HEK293 (cell line): ENCODE data around the gene KANK2.

ENCODE experiments used
- CTCF ChIP-seq: fragments of 450-650 bp; formaldehyde crosslinking; IDR thresholded peaks from 2 replicates; pipeline ENCODE4 v1.5.1; 2016; ENCODE audit warnings: missing biosample characterization, missing genetic modification characterization
- GFI1B ChIP-seq: fragments of 450-650 bp; formaldehyde crosslinking; IDR thresholded peaks from 2 replicates; pipeline ENCODE4 v1.5.1; 2016; ENCODE audit warnings: missing biosample characterization, missing genetic modification characterization
- TSHZ1 ChIP-seq: fragments of 450-650 bp; formaldehyde crosslinking; IDR thresholded peaks from 2 replicates; pipeline ENCODE4 v1.5.1; 2016; ENCODE audit warnings: missing biosample characterization, missing genetic modification characterization, borderline replicate concordance
- YY1 ChIP-seq: fragments of 450-650 bp; formaldehyde crosslinking; IDR thresholded peaks from 2 replicates; pipeline ENCODE4 v1.5.1; 2018; ENCODE audit warnings: missing biosample characterization, missing genetic modification characterization
- ZNF510 ChIP-seq: fragments of 450-650 bp; formaldehyde crosslinking; IDR thresholded peaks from 2 replicates; pipeline ENCODE4 v1.5.1; 2018; ENCODE audit warnings: mild to moderate bottlenecking, missing genetic modification characterization, missing biosample characterization; ENCODE audit not compliant: insufficient replicate concordance
- ZNF513 ChIP-seq: fragments of 450-650 bp; IDR thresholded peaks from 2 replicates; pipeline ENCODE4 v1.5.1; 2018; ENCODE audit warnings: missing biosample characterization, missing genetic modification characterization

- no peak for TF ChIP-seq TSHZ1 (tag by site-specific recombination)
- no peak for TF ChIP-seq ZNF510 (tag by site-specific recombination)
- TF ChIP-seq ZNF513 (tag by site-specific recombination): no peak
- TF ChIP-seq GFI1B (tag by site-specific recombination): no peak
- TF ChIP-seq YY1 (tag by site-specific recombination): no peak
- TF ChIP-seq CTCF (tag by site-specific recombination): no peak
Measured at GRCh38 chr19:11201791-11202190, 4.4 kb upstream of the KANK2 start.
